Vagina (tissue), 2 donors: Measurements from ENCODE around the gene PDLIM1. TPM values are rescaled to one million over a fixed set of nuclear protein-coding genes. Genes with fewer than 3 reads are reported as not detected.

Experiments used
- DNase-seq, 2 donors: peaks; one replicate each; pipeline ENCODE4 v3.0.0-alpha.2; 2017; ENCODE audit errors: extremely low spot score in 2 of 2
- H3K27ac ChIP-seq: fragments of 200-600 bp; sonication (generic); one replicate; pipeline ENCODE4 v1.5.1; 2019
- H3K27me3 ChIP-seq: fragments of 200-600 bp; sonication (generic); one replicate; pipeline ENCODE4 v1.5.1; 2019
- H3K36me3 ChIP-seq, 2 donors: fragments of 200-600 bp; sonication (generic); one replicate each; pipeline ENCODE4 v1.5.1; 2017 to 2019
- H3K4me1 ChIP-seq: fragments of 200-600 bp; sonication (generic); one replicate; pipeline ENCODE4 v1.5.1; 2019
- H3K4me3 ChIP-seq, 2 donors: fragments of 200-600 bp; sonication (generic); 1 replicate in 1 of 2; 2 replicates in 1 of 2; pipeline ENCODE4 v1.5.1; 2016 to 2019
- H3K9me3 ChIP-seq: fragments of 200-600 bp; sonication (generic); one replicate; pipeline ENCODE4 v1.5.1; 2019
- POLR2A ChIP-seq, 2 donors: fragments of 450-650 bp; IDR thresholded peaks; one replicate each; pipeline ENCODE4 v1.6.1; 2017; ENCODE audit warnings: antibody characterized with exemption in 2 of 2, mild to moderate bottlenecking in 2 of 2, moderate library complexity in 2 of 2
- POLR2AphosphoS5 ChIP-seq, 2 donors: sonication (generic); formaldehyde crosslinking; IDR thresholded peaks; one replicate each; pipeline ENCODE4 v1.9.0; 2017; ENCODE audit warnings: antibody characterized with exemption in 2 of 2, mild to moderate bottlenecking in 2 of 2, low read depth in 1 of 2; ENCODE audit not compliant: insufficient read depth in 1 of 2
- intact Hi-C: fragments of 100-400 bp; cut with DNase I; formaldehyde crosslinking; loops from one replicate; pipeline ENCODE4 v1.15.1; 2023
- total RNA-seq: library from RNA; depleted of rRNA; stranded (reverse); fragments of >200 nt; gene quantifications from one replicate; pipeline ENCODE4 v1.2.3, GENCODE V29; 2016
- TF ChIP-seq, protein P1 (sequence below), 3 experiments: fragments of 450-650 bp in 2 of 3; fragments of 200-600 bp in 1 of 3; sonication (generic) in 1 of 3; IDR thresholded peaks; one replicate each; pipeline ENCODE4 v1.5.1; 2017 to 2019; ENCODE audit warnings: antibody characterized with exemption in 3 of 3, mild to moderate bottlenecking in 2 of 3, moderate library complexity in 2 of 3

The PDLIM1 gene
- total RNA-seq, 1 donor from 2014 or later = 181 TPM

DNA sequence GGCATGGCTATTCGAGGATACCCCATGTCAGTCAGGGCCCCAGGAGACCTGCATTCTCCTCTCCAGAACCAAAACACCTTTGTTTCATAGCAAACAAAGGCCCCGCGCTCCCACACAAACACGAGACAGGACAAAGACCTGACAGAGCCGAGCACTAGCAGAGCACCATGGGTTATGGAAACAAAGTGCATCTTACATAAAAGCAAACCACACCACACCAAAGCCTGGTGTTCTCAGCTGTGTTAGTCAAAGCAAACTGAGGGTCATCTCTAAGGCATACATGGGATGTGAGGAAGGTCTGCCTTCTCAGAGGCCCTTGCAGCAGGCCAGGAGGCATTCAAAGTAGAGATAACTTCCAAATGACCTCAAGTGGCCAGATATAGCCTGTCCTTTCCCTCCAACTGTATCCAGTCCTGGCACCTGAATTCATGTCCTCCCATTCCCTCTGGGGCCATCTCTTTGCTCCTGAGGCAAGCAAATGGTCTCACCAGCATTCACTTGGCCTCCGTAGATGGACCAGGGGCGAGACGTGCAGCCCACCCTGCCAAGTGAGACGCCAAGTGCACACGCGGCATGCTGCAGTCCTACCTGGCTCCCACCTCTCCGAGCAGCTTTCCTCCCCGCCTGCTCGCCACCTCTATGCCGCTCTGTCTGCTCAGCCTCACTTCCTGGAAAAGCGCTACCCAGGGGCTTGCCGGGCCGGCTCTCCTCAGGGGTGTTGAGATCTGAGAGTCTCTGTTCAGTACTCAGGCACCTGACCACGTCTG lies 45.3 kb upstream of the PDLIM1 start:
- Histone ChIP-seq H3K4me3 (no peak overlapping the region), H3K36me3 (no peaks in the 10 kb centered on the region), H3K27me3 (no peaks in the 10 kb centered on the region), H3K4me1 (peaks cover 20% of the 10 kb centered on the region), H3K9me3 (no peaks in the 10 kb centered on the region), H3K27ac (peak overlapping the region; percentile 76)
- TF ChIP-seq POLR2A (IDR thresholded peaks at IDR 0.05) (no peak), POLR2AphosphoS5 (IDR thresholded peaks at IDR 0.05; ENCODE audit: insufficient read depth in 1 of 2, low read depth in 1 of 2) (no peak)
- TF ChIP-seq, protein P1, sequence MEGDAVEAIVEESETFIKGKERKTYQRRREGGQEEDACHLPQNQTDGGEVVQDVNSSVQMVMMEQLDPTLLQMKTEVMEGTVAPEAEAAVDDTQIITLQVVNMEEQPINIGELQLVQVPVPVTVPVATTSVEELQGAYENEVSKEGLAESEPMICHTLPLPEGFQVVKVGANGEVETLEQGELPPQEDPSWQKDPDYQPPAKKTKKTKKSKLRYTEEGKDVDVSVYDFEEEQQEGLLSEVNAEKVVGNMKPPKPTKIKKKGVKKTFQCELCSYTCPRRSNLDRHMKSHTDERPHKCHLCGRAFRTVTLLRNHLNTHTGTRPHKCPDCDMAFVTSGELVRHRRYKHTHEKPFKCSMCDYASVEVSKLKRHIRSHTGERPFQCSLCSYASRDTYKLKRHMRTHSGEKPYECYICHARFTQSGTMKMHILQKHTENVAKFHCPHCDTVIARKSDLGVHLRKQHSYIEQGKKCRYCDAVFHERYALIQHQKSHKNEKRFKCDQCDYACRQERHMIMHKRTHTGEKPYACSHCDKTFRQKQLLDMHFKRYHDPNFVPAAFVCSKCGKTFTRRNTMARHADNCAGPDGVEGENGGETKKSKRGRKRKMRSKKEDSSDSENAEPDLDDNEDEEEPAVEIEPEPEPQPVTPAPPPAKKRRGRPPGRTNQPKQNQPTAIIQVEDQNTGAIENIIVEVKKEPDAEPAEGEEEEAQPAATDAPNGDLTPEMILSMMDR (IDR thresholded peaks at IDR 0.05) = no peak
- DNase-seq = no peak
- intact Hi-C loops = no loop called here

DNA sequence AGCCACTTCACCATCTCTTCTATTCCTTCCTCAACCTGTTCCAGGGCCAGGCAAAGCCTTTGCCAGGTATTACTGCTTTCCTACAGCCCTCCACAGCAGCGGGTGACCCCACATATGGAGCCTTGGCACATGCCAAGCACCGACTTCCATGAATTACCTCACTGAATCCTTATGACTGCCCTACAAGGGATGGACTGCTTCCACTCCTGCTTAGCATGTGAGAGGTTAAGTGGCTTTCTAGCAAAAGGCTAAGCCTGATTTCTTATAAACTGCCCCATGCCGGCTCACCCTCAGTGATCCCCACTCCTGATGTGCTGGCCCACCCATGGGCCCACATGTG lies 44.0 kb upstream of the PDLIM1 start:
- Histone ChIP-seq H3K27me3 (no peaks in the 10 kb centered on the region), H3K9me3 (no peaks in the 10 kb centered on the region), H3K36me3 (no peaks in the 10 kb centered on the region), H3K4me1 (peaks cover 18% of the 10 kb centered on the region), H3K27ac (peak overlapping the region; percentile 76), H3K4me3 (no peak overlapping the region)
- no peak for DNase-seq
- TF ChIP-seq POLR2AphosphoS5 (IDR thresholded peaks at IDR 0.05; ENCODE audit: insufficient read depth in 1 of 2, low read depth in 1 of 2) = no peak
- no peak for TF ChIP-seq POLR2A (IDR thresholded peaks at IDR 0.05)
- TF ChIP-seq, protein P1 (IDR thresholded peaks at IDR 0.05) = no peak
- intact Hi-C loops = no loop called here

DNA sequence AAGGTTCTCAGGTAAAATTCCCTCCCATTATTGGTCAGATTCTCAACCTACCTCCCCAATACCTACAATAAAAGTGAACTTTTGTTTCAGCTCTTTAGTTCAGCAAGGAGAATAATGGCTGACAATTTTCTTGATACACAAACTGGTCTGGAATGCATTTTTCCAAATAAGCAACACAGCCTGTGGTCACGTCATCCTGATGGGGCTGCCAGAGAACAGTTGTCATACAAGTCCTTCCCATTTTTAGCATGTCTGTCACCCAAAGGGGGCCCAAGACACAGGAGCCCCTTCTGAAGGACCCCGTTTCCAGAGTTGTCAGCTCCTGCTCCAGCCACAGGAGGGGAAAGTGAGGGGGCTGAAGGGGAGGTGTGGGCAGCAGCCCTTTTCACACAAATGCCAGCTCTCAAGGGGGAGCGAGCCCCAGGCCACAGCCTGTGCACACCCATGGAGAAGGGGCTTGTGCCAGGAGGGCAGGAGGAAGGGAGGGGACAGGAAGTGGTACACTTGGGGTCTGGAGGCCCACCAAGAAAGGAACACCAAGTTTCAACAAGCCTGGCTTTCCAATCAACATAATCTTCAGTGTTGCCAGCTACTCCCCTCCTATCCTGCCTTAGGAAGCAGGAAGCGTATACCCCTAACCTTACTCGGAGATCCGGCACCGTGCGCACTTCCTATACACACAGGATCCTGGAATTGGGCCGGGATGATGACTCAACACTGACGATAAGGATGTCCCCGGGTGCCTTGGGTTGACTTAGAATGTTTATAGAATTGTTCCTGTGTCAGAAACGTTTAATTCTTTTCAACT lies 43.4 kb upstream of the PDLIM1 start:
- no peaks in the 10 kb centered on the region for H3K9me3 ChIP-seq
- H3K27me3 ChIP-seq = no peaks in the 10 kb centered on the region
- DNase-seq = no peak
- no peaks in the 10 kb centered on the region for H3K36me3 ChIP-seq
- no peak overlapping the region for H3K4me3 ChIP-seq
- peaks cover 18% of the 10 kb centered on the region for H3K4me1 ChIP-seq
- intact Hi-C loops = no loop called here
- peak overlapping the region; percentile 76 for H3K27ac ChIP-seq
- no peak for TF ChIP-seq POLR2A (IDR thresholded peaks at IDR 0.05)
- TF ChIP-seq, protein P1 (IDR thresholded peaks at IDR 0.05) = no peak
- peak in 1 of 2 donors; percentile 54 for TF ChIP-seq POLR2AphosphoS5 (IDR thresholded peaks at IDR 0.05; ENCODE audit: insufficient read depth in 1 of 2, low read depth in 1 of 2)

DNA sequence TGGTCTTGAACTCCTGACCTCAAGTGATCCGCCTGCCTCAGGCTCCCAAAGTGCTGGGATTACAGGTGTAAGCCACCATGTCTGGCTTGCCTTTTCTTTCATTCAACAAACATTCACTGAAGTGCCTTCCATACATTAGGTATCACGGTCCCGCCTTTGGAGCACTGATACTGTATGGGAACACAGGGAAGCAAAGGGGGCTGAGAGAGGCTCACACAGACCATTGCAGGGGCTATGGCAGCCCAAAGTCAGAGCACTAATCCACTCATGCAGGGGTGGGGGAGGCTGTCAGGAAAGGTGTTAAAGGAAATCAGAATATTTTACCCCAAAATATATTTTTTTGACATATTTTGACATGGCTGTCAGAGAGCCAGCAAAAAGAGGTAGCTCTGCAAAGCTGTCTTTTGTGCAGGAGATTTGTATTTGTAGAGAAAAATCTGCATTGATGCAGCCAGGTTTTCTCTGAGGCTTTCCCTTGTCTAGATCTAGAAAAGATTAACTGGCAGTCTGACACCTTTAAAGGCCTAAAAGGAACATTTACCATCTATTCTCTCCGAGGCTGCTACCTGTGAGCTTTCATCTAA lies 42.0 kb upstream of the PDLIM1 start:
- Histone ChIP-seq H3K4me1 (peaks cover 18% of the 10 kb centered on the region), H3K27me3 (no peaks in the 10 kb centered on the region), H3K36me3 (no peaks in the 10 kb centered on the region), H3K9me3 (no peaks in the 10 kb centered on the region), H3K27ac (peak overlapping the region; percentile 76), H3K4me3 (no peak overlapping the region)
- intact Hi-C loops = no loop called here
- DNase-seq = no peak
- no peak for TF ChIP-seq POLR2AphosphoS5 (IDR thresholded peaks at IDR 0.05; ENCODE audit: insufficient read depth in 1 of 2, low read depth in 1 of 2)
- no peak for TF ChIP-seq POLR2A (IDR thresholded peaks at IDR 0.05)
- TF ChIP-seq, protein P1 (IDR thresholded peaks at IDR 0.05) = no peak
